Breast epithelium (tissue), 3 donors: ENCODE data around the gene GPSM1.

Experiments
- CTCF ChIP-seq, 3 donors: fragments of 450-650 bp; IDR thresholded peaks; one replicate each; pipeline ENCODE4 v1.5.1; 2016 to 2017; ENCODE audit warnings: antibody characterized with exemption in 3 of 3, mild to moderate bottlenecking in 3 of 3, moderate library complexity in 3 of 3
- POLR2A ChIP-seq: fragments of 450-650 bp; IDR thresholded peaks from one replicate; pipeline ENCODE4 v1.6.1; 2016; ENCODE audit warnings: antibody characterized with exemption, mild to moderate bottlenecking, moderate library complexity
- POLR2AphosphoS5 ChIP-seq, 3 donors: sonication (generic); formaldehyde crosslinking; IDR thresholded peaks; one replicate each; pipeline ENCODE4 v1.6.1; 2017; ENCODE audit warnings: antibody characterized with exemption in 3 of 3

DNA sequence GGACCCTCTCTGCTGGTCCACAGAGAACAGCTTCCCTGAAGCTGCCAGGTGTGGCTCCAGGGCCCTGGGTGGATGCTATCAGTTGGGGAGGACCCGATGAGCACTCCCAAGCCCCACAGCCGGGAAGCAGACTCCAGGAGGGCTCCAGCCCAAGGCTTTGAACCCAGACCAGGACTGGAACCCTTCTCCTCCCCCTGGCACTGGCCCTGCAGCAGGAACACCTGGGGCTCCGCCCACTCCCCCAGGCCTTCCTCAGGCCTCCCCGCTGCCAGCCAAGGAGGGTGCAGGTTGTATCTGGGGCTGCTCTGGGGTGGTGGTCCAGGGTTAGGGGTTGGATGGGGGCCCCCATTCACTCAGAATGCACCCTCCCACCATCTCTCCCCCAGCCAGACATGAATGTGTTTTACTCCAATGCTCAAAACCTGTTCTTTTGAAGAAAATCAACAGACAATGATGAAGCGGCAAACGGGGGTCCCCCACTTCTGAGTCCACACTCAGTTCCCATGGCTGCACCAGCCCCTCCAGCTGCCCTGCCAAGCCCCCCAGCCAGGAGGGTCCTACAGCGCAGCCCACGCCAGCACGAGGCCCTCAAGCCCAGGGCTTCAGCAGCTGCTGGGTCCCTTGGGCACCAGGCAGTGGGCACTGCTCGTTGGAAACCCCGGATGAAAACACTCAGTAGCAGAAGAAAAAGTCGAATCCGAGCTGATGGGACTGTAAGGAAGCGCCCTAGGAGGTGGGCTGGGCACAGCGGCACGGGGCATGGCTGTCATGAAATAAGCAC, 46.6 kb upstream of the GPSM1 start:
- TF ChIP-seq POLR2A (no peak), CTCF (IDR thresholded peaks at IDR 0.05) (no peak), POLR2AphosphoS5 (IDR thresholded peaks at IDR 0.05) (no peak)
